Midbrain (tissue), 1 donor: ENCODE results near the gene LRRN2.
A peak's percentile ranks its signal among the peaks of the same experiment; 100 is the strongest.

ENCODE experiments used
- DNase-seq: peaks from one replicate; lab custom pipeline; 2025; lab: John Stamatoyannopoulos, UW

Gene LRRN2

DNA sequence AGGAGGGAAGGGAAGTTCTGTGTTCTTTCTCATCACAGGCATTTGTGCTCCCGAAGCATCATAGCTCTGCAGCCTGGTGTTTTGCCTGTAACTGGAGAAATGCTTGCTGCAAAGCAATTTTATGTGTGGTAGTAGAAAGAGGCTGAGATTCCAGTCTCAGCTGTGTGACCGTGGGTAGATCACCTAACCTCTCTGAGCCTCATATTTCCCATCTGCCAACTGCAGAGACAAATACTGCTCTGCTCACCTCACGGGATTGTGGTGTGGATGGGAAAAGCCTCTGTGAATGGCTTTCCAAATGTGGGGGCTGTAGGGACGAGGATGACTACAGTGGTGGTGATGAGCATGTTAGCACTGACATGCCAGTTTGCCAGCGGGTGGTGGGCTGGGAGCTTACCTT, 85.3 kb downstream of the LRRN2 start:
- no peak for DNase-seq

DNA sequence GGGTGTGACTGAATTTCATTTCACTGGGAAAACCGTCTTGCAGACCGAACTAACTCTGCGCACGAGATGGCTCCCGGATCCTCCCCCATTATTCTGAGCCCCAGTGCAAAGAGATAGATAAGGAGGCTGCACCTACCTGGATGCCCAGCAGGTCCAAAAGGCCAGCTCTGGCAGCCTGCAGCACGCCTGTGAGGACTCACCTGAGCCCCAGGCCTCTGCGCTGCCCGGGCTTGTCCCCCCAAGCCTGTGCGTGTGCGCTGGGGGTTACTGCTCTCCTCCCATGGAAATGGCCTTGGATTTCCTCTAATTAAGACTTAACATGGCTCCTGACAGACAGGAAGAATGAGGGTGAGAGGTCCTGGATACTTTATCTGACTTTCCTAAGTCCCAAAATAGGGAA, 85.9 kb downstream of the LRRN2 start:
- DNase-seq = no peak

- no peak for DNase-seq
These were observed 86.4 kb downstream of the LRRN2 start for GRCh38 chr1:204599098-204599497.

DNA sequence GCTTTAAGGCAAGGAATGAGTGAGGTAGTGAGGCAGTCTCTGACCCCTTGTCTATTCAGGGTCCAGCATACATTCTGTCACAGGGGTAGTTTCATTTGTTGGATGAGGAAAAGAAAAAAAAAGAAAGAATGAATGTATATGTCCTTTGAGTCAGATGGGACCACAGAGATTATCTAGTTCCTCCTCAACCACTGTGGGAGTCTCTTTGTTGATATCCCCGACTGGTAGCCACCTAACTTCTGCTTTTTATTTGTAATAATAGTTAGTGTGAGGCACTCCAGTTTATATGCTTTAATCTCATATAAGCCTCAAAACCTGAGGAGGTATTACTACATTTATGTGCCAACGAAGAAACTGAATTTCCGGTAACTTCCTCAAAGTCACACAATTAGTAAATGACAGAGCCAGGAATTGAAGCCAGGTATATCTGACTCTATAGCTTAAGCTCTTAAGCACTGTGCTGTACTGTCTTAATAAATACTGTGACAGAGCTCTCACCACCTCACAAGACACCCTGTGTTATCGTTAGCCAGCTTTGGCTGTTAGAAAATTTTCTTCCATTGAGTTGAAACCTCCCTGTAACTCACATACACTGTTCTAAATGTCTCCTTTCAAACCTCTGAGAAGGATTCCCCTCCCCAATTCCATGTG, 87.1 kb downstream of the LRRN2 start:
- no peak for DNase-seq

GRCh38 chr1:204592246-204592948, 93.1 kb downstream of the LRRN2 start:
- no peak for DNase-seq

DNA sequence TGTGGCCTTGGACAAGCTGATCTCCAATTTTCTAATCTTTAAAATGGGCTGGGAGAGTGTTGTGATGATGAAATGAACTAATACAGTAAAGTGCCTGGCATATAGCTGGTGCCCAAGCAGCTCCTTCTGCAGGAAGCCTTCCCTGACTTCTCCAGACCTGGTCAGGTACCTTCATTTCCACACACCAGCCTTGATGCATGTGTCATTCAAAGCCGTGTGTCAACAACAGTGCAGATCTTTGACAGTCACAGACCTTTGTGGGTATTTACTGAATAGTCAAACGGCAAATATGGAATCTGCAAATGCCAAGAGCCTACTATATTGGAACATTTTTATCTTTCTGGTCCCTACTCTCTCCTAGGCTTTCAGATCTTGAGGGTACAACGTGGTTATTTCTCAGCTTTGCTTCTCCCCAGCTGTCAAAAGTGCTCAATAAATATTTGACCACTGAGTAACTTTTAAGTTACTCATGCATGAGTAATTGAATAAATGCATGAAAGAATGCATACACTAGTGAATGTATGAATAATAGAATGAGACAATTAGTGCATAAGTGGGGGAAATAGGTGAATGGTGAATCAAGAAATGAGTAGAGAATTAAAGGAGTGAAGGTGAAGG, 94.0 kb downstream of the LRRN2 start:
- no peak for DNase-seq

GRCh38 chr1:204589409-204590038, 96.0 kb downstream of the LRRN2 start:
- DNase-seq = no peak

- DNase-seq = no peak
These were observed 96.7 kb downstream of the LRRN2 start for GRCh38 chr1:204588826-204589225.

DNA sequence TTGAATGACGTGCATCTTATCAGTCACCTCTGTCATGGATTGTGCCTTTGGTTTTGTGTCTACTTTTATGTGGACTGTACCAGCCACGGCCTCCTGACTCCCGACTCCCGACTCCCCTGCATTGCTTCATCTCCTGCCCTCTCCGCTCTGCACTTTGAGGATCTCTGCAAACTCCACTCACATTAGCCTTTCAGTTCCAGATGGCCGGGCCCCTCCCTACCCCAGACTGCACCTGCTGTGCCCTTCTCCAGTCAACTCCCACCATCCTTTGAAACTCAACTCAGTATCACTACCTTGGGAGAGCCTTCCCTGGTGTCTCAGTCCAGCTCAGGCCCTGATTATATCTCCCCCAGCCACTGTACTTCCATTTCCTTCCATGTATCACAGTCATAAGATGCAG, 97.9 kb downstream of the LRRN2 start:
- no peak for DNase-seq

- no peak for DNase-seq
These were observed 100.7 kb downstream of the LRRN2 start for GRCh38 chr1:204584699-204585372.

GRCh38 chr1:204583909-204584632, 101.5 kb downstream of the LRRN2 start:
- peak; percentile 15 for DNase-seq

DNA sequence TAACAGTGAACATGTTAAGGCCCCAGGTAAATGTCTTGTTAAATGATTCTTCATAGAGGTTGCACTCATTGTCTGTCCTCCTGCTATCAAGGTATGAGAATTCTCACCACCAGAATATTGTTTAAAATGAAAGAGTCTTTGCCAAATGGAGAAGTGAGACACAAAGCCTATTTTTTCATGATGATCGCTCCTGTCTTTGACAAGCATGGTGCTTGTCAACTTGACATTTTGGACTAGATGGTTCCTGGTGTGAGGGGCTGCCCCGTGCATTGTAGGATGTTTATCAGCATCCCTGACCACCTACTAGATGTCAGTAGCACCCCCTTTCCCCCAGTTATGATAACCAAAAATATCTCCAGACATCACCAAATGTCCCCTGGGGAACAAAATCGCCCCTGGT, 103.8 kb downstream of the LRRN2 start:
- DNase-seq = no peak

- DNase-seq = no peak
These were observed 104.7 kb downstream of the LRRN2 start for GRCh38 chr1:204580862-204581261.

GRCh38 chr1:204579681-204580080, 105.9 kb downstream of the LRRN2 start:
- no peak for DNase-seq

DNA sequence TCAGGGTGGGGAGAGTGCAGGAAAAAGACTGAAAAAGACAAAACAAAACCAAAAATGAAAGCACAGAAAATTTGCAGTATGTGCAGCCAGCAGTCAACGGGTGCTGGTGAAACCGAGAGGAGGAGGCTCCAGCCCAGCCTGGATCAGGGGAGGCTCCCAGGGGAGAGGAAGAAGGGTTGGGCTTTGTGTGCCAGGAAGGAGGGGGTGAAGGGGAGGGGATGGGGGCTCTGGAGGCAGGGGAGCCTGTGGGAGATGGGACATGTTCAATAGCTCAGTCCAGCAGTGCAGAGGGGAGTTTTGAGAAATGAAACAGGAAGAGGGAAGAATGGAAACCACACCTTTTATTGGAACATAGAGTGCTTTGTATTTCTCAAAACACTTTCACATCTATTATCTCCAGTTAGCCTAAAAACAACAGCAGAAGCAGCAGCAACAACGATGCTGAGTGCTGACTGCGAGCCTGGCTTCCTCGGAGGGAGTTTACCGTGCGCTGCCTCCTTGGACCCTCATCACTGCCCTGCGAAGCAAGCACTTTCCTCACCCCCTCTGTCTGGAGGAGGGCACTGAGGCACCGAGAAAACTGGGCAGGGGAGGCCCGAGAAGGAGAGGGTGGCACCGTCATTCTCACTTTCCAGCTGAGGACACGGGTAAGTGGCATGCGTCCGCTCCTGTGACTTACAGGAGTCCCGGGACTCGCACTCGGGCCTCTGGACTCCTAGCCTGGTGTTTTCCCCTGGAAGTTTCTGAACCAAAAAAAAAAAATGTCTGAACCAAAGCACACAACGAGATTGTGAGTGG, 106.5 kb downstream of the LRRN2 start:
- DNase-seq = no peak

DNA sequence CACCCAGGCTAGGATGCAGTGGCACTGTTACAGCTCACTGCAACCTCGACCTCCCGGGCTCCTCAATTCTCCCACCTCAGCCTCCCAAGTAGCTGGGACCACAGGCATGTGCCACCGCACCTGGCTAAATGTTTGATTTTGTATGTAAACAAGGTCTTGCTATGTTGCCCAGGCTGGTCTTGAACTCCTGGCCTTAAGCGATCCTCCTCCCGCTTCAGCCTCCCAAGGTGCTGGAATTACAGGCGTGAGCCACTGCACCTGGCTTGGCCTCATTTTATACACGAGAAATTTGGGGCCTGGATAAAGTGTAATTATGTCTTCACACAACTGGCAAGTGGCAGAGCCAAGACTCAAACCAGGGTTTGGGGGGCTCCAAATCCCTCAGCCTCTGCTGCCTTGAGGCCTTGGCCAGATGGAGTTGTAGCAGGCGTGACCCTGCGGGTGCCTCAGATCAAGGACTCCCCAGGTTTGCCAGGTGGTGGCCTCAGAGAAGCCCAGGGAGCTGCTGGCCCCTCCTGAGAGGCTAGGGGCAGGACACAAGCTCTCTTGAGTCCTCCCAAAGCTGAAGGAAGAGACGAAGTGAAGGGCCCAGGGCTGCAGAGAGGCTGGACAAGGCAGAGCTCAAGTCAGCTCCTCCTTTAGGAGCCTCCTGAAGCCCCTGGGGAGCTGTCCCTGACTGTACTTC, 107.6 kb downstream of the LRRN2 start:
- no peak for DNase-seq

GRCh38 chr1:204576422-204576821, 109.1 kb downstream of the LRRN2 start:
- DNase-seq = no peak

GRCh38 chr1:204575221-204576190, 110.0 kb downstream of the LRRN2 start:
- DNase-seq = no peak

DNA sequence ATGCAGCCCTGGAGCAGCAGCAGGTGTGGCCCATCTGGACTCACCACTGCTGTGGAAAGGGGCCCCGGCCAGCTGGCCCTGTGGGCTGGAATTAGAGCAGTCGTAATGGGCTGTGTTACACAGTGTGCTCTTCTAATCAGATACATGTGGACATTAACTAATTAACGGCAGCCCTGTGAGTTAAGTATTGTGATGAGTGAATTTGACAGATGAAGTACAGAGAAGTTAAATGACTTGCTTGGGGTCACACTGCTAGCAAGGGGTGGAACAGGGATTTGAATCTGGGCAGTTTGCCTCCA, 110.7 kb downstream of the LRRN2 start:
- no peak for DNase-seq
